HL-60 (cell line): ENCODE data around the gene PBRM1.

Source experiments
- DNase-seq, 2 experiments: peaks; one replicate each; pipeline ENCODE4 v3.0.0-alpha.2; 2010 to 2020; ENCODE audit warnings: low read depth in 1 of 2, low spot score in 1 of 2
- H3K27ac ChIP-seq: fragments of 250-450 bp; sonication (Bioruptor Pico); replicated peaks from 2 replicates; pipeline ENCODE4 v1.5.1; 2020; ENCODE audit warnings: mild to moderate bottlenecking, moderate library complexity
- H3K27me3 ChIP-seq: fragments of 250-450 bp; sonication (Bioruptor Pico); 2 replicates; pipeline ENCODE4 v1.5.1; 2021; ENCODE audit warnings: mild to moderate bottlenecking, moderate library complexity; ENCODE audit not compliant: insufficient read depth, poor library complexity, severe bottlenecking
- H3K4me3 ChIP-seq: replicated peaks from 2 replicates; pipeline ENCODE4 v1.5.1; 2011; ENCODE audit warnings: mild to moderate bottlenecking, control low read depth, low read length; ENCODE audit not compliant: insufficient read depth
- CTCF ChIP-seq: IDR thresholded peaks from one replicate; pipeline ENCODE4 v1.5.1; 2011; ENCODE audit warnings: low read length, control low read depth, inconsistent platforms; ENCODE audit not compliant: insufficient read depth
- GABPA ChIP-seq: IDR thresholded peaks from 2 replicates; pipeline ENCODE4 v1.6.1; 2012; ENCODE audit warnings: low read depth
- POLR2AphosphoS5 ChIP-seq: IDR thresholded peaks from 2 replicates; pipeline ENCODE4 v1.6.1; 2012; ENCODE audit warnings: low read depth
- REST ChIP-seq: IDR thresholded peaks from 2 replicates; pipeline ENCODE4 v1.6.1; 2012; ENCODE audit warnings: low read depth; ENCODE audit not compliant: insufficient replicate concordance
- SPI1 ChIP-seq: IDR thresholded peaks from 2 replicates; pipeline ENCODE4 v1.6.1; 2012; ENCODE audit warnings: low read depth, mild to moderate bottlenecking, borderline replicate concordance

PBRM1 gene

GRCh38 chr3:52531860-52532516 lies 153.7 kb downstream of the PBRM1 start:
- Histone ChIP-seq H3K4me3 (peak overlapping the region; percentile 59), H3K27ac (no peak overlapping the region), H3K27me3 (no peaks in the 10 kb centered on the region)
- no peak for DNase-seq
- no peak for TF ChIP-seq GABPA
- TF ChIP-seq SPI1, result no peak
- no peak for TF ChIP-seq REST
- TF ChIP-seq POLR2AphosphoS5, result no peak
- TF ChIP-seq CTCF, result no peak

- TF ChIP-seq SPI1 (no peak), CTCF (no peak), REST (no peak), POLR2AphosphoS5 (no peak), GABPA (no peak)
- Histone ChIP-seq H3K4me3 (no peak overlapping the region), H3K27me3 (no peaks in the 10 kb centered on the region), H3K27ac (no peak overlapping the region)
- DNase-seq, result no peak
These were observed 154.5 kb downstream of the PBRM1 start for GRCh38 chr3:52530918-52531826.

DNA sequence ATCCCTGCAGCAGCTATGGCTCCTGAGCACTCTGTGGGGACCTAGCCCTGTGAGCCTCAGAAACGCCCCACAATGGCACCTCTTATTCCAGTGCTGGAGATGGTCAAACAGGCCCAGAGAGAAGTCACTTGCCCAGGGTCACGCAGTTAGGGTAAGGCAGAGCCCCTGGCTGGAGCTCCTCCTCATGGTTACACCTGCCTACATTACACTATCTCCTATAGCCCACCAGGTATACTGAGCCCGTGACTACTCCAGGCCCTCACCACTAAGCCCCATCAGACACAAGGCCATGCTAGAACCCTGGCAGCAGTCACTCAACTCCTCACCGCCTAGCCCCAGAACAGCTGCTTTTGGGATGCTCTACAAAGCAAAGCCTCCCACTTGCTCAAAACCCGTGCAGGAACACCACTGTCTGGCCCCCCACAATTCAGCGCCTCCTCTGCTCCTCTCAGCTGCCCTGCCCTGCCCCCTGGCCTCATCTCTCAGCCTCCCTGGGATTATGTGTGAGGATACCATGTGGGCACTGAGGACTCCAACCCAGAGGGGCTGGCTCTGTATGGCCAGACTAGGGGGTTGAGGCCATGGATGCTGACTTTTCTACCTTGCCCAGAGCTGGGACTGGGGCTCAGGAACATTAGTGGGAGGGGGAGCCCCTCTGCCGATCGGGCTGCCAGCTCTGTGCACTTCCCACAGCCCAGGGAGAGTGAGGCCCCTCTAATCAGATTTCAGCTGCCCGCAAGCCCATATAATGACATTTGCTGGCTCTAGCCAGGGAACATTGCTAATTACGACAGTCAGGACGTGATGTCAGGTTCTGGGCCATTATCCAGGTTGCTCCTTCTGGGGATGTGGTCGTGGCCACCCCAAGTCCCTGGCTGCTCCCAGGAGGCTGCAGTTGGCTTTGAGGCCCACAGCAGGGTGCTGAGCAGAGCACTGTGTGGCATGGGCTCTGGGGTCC lies 156.1 kb downstream of the PBRM1 start:
- no peaks in the 10 kb centered on the region for H3K27me3 ChIP-seq
- H3K4me3 ChIP-seq, result no peak overlapping the region
- TF ChIP-seq CTCF (no peak), SPI1 (no peak), REST (no peak), POLR2AphosphoS5 (no peak), GABPA (no peak)
- no peak overlapping the region for H3K27ac ChIP-seq
- no peak for DNase-seq
